BE2C (cell line): ENCODE results near the gene FBXL20.

ENCODE experiments used
- DNase-seq: peaks from one replicate; pipeline ENCODE4 v3.0.0-alpha.2; 2020
- H3K27me3 ChIP-seq: fragments of 250-450 bp; sonication (Bioruptor Pico); 2 replicates; pipeline ENCODE4 v1.5.1; 2020; ENCODE audit warnings: mild to moderate bottlenecking
- H3K36me3 ChIP-seq: fragments of 250-450 bp; sonication (Bioruptor Pico); 2 replicates; pipeline ENCODE4 v1.5.1; 2020; ENCODE audit warnings: mild to moderate bottlenecking
- H3K4me1 ChIP-seq: fragments of 250-450 bp; sonication (Bioruptor Pico); 2 replicates; pipeline ENCODE4 v1.5.1; 2020
- H3K4me3 ChIP-seq: 2 replicates; pipeline ENCODE4 v1.5.1; 2011; ENCODE audit warnings: low read depth, low read length
- H3K9me3 ChIP-seq: fragments of 250-450 bp; sonication (Bioruptor Pico); 2 replicates; pipeline ENCODE4 v1.5.1; 2020
- TF ChIP-seq, protein P1 (sequence below): IDR thresholded peaks from 2 replicates; pipeline ENCODE4 v1.5.1; 2012; ENCODE audit warnings: mild to moderate bottlenecking, low read depth, low read length

The FBXL20 gene

GRCh38 chr17:39277110-39277509 lies 124.3 kb downstream of the FBXL20 start:
- Histone ChIP-seq H3K4me1 (no peaks in the 10 kb centered on the region), H3K36me3 (no peaks in the 10 kb centered on the region; the same call in none of the 2 replicates), H3K9me3 (no peaks in the 10 kb centered on the region), H3K4me3 (no peak overlapping the region), H3K27me3 (no peaks in the 10 kb centered on the region)
- no peak for DNase-seq
- TF ChIP-seq, protein P1, sequence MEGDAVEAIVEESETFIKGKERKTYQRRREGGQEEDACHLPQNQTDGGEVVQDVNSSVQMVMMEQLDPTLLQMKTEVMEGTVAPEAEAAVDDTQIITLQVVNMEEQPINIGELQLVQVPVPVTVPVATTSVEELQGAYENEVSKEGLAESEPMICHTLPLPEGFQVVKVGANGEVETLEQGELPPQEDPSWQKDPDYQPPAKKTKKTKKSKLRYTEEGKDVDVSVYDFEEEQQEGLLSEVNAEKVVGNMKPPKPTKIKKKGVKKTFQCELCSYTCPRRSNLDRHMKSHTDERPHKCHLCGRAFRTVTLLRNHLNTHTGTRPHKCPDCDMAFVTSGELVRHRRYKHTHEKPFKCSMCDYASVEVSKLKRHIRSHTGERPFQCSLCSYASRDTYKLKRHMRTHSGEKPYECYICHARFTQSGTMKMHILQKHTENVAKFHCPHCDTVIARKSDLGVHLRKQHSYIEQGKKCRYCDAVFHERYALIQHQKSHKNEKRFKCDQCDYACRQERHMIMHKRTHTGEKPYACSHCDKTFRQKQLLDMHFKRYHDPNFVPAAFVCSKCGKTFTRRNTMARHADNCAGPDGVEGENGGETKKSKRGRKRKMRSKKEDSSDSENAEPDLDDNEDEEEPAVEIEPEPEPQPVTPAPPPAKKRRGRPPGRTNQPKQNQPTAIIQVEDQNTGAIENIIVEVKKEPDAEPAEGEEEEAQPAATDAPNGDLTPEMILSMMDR: no peak

DNA sequence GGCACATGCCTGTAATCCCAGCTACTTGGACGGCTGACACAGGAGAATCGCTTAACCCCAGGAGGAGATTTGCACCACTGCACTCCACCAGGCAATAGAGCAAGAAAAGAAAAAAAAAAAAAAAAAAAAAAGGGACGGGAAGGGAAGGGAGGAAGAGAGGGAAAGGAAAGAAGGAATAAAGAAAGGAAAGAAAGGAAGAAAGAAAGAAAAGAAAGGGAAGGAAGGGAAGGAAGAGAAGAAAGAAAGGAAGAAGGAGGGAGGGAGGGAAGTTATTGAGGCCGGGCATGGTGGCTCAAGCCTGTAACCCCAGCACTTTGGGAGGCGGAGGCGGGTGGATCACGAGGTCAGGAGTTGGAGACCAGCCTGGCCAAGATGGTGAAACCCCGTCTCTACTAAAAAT lies 125.3 kb downstream of the FBXL20 start:
- H3K4me1 ChIP-seq: no peaks in the 10 kb centered on the region
- no peaks in the 10 kb centered on the region for H3K27me3 ChIP-seq
- no peak overlapping the region for H3K4me3 ChIP-seq
- H3K36me3 ChIP-seq: no peaks in the 10 kb centered on the region; the same call in none of the 2 replicates
- TF ChIP-seq, protein P1: no peak
- no peaks in the 10 kb centered on the region for H3K9me3 ChIP-seq
- no peak for DNase-seq

GRCh38 chr17:39271546-39271945 lies 129.9 kb downstream of the FBXL20 start:
- Histone ChIP-seq H3K4me3 (no peak overlapping the region), H3K4me1 (no peaks in the 10 kb centered on the region), H3K27me3 (no peaks in the 10 kb centered on the region), H3K36me3 (peaks cover 5% of the 10 kb centered on the region), H3K9me3 (no peaks in the 10 kb centered on the region)
- DNase-seq: no peak
- TF ChIP-seq, protein P1: no peak

GRCh38 chr17:39270923-39271322 lies 130.5 kb downstream of the FBXL20 start:
- Histone ChIP-seq H3K4me1 (no peaks in the 10 kb centered on the region), H3K4me3 (no peak overlapping the region), H3K27me3 (no peaks in the 10 kb centered on the region), H3K9me3 (no peaks in the 10 kb centered on the region), H3K36me3 (peaks cover 5% of the 10 kb centered on the region)
- DNase-seq: peak; percentile 25
- TF ChIP-seq, protein P1: peak; percentile 50

DNA sequence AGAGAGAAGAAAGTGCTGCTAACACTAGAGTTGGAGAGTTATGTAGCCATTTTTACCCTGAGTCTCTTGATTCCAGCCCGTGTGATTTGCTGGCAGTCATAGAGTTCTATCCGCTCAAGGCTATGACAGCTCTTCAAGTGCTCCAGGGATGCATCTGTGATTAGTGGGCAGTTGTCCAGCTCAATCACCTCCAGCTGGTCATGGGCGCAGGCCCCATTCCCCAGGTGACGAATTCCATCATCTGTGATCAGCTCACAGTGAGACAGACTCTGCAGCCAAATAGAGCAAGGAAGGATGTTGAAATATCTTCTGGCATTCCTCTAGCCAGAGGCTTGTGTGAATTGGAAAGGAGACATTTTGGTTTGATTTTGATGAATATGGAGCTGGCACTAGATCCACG lies 137.3 kb downstream of the FBXL20 start:
- DNase-seq: no peak
- TF ChIP-seq, protein P1: no peak

DNA sequence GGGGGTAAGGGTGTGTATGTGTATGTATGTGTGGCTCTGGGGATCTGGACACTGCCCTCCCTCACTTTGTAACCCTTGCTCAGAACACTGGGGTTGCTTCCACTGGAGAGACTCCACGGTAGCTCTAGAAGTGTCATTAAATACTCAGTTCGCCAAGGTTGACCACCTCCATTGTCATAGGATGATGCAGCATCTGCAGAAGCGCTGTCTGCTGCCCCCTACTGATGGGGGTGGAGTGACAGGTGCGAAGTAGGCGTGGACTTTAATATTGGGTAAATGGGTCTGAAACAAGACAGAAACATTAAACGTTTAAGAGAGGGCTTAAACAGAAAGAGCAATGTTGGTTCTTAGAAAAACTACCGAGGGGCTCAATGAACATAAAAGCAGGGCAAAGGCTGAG lies 140.1 kb downstream of the FBXL20 start:
- Histone ChIP-seq H3K36me3 (no peaks in the 10 kb centered on the region; the same call in 1 of the 2 replicates), H3K4me3 (no peak overlapping the region), H3K9me3 (no peaks in the 10 kb centered on the region), H3K27me3 (no peaks in the 10 kb centered on the region), H3K4me1 (no peaks in the 10 kb centered on the region)
- TF ChIP-seq, protein P1: peak; percentile 46
- peak; percentile 33 for DNase-seq

More for the DNA sequence above, 137.3 kb downstream of the FBXL20 start:
- no peaks in the 10 kb centered on the region; the same call in 1 of the 2 replicates for H3K36me3 ChIP-seq
- no peaks in the 10 kb centered on the region for H3K9me3 ChIP-seq
- no peaks in the 10 kb centered on the region for H3K27me3 ChIP-seq
- H3K4me3 ChIP-seq: no peak overlapping the region
- H3K4me1 ChIP-seq: no peaks in the 10 kb centered on the region
